GM12801 (cell line): ENCODE results near the gene PIK3CD.
A peak's percentile ranks its signal among the peaks of the same experiment; 100 is the strongest.

Experiments used
- TF ChIP-seq, protein P1 (sequence below): IDR thresholded peaks from one replicate; pipeline ENCODE4 v1.5.1; 2011; ENCODE audit warnings: control low read depth; ENCODE audit not compliant: insufficient read length; ENCODE audit errors: extremely low read depth

The PIK3CD gene

DNA sequence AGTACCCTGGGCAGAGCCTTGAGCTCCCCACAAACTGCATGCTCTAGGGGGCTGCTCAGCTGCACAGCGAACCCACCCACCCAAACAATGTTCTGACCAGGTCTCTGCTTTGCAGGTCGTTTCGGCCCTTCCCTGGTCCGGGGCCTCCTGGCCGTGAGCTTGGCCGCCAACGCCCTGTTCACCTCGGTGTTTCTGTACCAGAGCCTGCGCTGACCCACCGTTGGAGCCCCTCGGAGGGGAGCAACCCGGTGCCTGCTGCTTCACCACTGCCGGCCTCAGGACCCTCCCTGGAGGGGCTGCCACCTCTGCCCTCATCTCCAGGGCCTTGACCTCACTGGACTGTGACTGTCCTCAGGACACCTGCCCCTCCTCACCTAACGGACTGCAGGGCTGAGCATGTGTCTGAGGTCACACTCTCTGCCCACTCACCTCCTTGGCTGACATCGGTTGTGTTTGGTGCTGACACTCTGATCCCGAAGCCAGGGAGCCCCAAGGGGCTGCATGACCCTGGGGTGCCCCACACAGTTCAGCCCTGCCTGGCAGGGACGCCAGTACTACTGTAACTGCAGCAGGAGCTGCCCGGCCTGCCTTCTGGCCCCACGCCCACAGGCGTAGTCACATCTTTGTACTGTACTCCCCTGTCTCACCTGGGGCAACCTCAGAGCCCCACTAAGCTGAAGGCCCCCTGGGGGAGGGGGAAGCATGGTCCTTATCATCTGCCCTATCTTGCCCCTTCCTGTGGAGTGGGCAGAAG lies 38.5 kb upstream of the PIK3CD start:
- TF ChIP-seq, protein P1, sequence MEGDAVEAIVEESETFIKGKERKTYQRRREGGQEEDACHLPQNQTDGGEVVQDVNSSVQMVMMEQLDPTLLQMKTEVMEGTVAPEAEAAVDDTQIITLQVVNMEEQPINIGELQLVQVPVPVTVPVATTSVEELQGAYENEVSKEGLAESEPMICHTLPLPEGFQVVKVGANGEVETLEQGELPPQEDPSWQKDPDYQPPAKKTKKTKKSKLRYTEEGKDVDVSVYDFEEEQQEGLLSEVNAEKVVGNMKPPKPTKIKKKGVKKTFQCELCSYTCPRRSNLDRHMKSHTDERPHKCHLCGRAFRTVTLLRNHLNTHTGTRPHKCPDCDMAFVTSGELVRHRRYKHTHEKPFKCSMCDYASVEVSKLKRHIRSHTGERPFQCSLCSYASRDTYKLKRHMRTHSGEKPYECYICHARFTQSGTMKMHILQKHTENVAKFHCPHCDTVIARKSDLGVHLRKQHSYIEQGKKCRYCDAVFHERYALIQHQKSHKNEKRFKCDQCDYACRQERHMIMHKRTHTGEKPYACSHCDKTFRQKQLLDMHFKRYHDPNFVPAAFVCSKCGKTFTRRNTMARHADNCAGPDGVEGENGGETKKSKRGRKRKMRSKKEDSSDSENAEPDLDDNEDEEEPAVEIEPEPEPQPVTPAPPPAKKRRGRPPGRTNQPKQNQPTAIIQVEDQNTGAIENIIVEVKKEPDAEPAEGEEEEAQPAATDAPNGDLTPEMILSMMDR: no peak

DNA sequence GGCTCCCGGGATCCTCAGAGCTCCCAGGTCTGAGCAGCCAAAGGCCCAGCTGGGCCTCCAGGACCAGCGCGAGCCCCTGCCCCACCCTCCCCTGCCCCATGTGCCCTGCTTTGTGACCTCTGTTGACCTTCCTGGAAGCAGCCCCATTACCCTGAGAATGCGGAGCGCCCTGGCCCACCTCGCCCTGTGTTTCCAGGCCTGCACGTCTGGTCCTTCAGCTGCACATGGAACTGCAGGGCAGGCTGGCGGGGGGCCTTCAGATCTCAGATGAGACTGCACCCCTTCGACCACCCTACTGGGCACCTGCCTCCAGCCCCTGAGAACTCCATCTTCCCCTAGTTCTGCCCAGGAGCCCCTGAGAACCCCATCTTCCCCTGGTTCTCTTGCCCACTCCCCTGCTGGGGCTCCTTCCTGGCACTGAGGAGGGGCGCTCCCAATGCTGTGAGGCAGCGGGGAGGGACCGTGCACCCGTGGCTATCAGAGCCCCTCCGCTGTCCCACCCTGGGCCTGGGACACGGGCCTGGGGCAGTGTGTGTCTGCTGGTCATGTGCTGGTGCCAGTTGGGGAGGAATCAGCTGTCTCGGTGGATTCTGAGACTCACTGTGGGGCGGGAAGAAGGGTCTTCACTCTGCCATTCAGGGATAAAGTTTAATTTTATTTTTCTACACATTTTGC lies 37.8 kb upstream of the PIK3CD start:
- TF ChIP-seq, protein P1: no peak

DNA sequence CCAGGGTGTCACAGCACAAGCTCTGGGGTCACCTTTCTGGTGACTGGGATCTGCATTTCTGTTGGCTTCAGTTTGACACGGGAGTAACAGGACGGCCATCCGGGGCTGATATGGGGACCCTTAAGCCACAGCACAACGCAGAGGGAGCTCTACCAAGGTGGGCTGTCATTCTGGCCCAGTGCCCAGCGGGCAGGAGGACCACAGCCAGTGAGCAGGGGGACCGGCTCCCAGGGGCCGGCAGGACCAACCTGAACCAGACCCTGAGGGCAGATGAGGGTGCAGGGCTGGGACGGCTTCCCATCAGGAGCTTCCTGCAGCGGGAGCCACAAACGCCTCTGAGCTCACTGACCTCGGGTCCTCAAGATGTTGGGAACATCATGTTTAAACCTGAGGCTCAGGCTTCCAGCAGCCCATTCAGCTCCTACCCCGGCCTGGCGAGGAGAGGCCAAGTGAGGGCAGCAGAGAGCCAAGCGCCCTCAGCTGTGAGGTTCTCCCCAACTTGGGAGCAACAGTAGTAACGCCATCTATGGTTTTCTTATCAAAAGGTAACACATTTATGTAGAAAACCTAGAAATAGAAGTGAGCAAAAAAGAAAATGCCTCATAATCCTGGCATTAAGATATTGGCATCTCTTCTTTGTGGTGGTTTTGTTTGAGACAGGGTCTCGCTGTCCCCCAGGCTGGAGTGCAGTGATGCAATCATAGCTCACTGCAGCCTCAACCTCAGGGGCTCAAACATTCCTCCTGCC lies 36.0 kb upstream of the PIK3CD start:
- TF ChIP-seq, protein P1: peak; percentile 70

DNA sequence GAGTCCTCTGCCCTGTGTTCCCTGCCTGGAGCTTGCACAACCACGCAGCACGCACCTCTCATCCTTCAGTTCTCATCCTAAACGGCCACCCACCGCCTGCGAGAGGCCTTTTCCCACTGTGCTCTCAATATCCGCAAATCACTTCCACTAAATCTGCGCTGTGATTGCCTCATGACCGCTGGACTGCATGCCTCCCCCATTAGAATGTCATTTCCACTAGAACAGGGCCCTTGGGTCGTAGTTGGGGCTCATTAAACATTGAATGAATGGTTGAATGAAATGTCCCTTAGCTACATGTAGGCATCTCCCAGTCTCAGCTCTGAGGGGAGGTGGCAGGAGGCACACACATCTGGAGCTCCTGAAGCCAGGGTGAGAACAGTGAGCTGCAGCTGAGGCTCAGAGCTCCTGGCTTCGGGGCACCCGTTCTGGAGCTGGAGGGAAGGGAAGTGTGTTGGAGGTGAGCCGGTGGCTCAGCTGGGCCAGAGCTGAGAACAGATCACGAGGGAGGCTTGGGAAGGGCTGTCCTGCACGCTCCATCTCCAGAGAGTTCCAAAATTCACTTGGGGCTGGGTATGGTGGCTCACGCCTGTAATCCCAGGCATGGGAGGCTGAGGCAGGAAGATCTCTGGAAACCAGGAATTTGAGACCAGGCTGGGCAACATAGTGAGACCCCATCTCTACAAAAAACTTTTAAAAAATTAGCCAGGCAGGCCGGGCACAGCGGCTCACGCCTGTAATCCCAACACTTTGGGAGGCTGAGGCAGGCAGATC lies 32.4 kb upstream of the PIK3CD start:
- TF ChIP-seq, protein P1: no peak

DNA sequence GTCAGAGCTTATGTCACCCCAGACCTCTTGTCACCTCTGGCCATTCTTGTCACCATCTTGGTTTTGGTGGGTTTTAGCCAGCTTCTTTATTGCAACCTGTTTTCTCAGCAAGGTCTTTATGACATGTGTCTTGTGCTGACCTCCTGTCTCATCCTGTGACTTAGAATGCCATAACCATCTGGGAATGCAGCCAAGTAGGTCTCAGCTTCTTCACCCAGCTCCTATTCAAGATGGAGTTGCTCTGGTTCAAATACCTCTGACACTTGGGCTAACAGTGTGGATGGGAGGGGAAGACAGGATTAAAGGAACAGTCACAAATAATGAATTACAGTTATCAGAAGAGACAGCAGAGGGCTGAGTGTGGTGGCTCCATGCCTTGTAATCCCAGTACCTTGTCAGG lies 30.5 kb upstream of the PIK3CD start:
- TF ChIP-seq, protein P1: no peak

DNA sequence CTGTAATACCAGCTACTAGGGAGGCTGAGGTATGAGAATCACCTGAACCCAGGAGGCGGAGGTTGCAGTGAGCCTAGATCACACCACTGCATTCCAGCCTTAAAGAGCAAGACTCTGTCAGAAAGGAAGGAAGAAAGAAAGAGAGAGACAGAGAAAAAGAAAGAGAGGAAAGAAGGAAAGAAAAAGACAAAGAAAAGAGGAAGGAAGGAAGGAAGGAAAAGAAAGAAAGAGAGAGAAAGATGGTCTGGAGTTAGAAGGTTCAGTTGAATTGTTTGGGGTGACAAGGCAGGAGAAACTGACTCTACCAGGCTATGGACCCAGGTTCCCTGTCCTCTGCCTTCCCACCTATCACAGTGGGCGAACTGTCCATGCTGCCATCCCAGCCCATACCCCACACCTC lies 27.4 kb upstream of the PIK3CD start:
- TF ChIP-seq, protein P1: no peak

DNA sequence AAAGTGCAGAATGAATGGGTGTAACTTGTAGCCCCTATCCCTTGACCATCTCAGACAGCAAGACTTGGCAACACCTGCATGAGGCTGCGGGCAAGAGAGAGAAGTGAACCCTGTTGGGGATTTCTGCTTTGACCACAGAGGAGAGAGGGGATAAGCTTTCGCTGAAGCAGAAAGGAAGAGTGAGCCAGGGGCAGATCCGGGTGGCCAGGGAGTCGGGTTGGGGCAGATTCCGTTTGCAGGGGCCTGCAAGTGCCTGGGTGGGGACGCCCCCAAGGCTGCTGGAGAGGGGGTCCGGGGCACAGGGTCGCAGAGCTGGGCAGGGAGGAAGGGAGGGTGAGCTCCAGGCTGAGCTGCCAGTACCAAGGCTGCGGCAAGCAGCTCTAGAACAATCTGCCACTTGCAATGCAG lies 25.3 kb upstream of the PIK3CD start:
- TF ChIP-seq, protein P1: no peak
